T-helper 1 cell treated with Interleukin-12 subunit alpha and Interleukin-12 subunit beta and Interleukin-4 antibody, amounts not matched to agents 30 μg/mL and 1 μg/mL, for 36 hours (primary cell): ENCODE data around the gene GABRB1.

Source experiments
- H3K27ac Mint-ChIP-seq: one replicate; pipeline ENCODE4 v1.8.0; 2021; ENCODE audit warnings: mild to moderate bottlenecking, mixed read lengths
- H3K27me3 Mint-ChIP-seq: one replicate; pipeline ENCODE4 v1.8.0; 2021; ENCODE audit warnings: low read depth, mixed read lengths
- H3K36me3 Mint-ChIP-seq: one replicate; pipeline ENCODE4 v1.8.0; 2021; ENCODE audit warnings: low read depth, mixed read lengths
- H3K4me1 Mint-ChIP-seq: one replicate; pipeline ENCODE4 v1.8.0; 2021; ENCODE audit warnings: low read depth, mixed read lengths
- H3K4me3 Mint-ChIP-seq: one replicate; pipeline ENCODE4 v1.8.0; 2021; ENCODE audit warnings: mild to moderate bottlenecking, moderate library complexity, mixed read lengths
- H3K9me3 Mint-ChIP-seq: one replicate; pipeline ENCODE4 v1.8.0; 2021; ENCODE audit warnings: mixed read lengths

Gene GABRB1

GRCh38 chr4:47221721-47222120 is 190.4 kb downstream of the GABRB1 start:
- Mint-ChIP-seq H3K36me3 (no peaks in the 10 kb centered on the region), H3K9me3 (no peaks in the 10 kb centered on the region), H3K4me1 (no peaks in the 10 kb centered on the region), H3K27me3 (no peaks in the 10 kb centered on the region), H3K4me3 (no peak overlapping the region), H3K27ac (no peak overlapping the region)

- Mint-ChIP-seq H3K9me3 (no peaks in the 10 kb centered on the region), H3K4me3 (no peak overlapping the region), H3K36me3 (no peaks in the 10 kb centered on the region), H3K27me3 (no peaks in the 10 kb centered on the region), H3K27ac (no peak overlapping the region), H3K4me1 (no peaks in the 10 kb centered on the region)
These were observed 190.9 kb downstream of the GABRB1 start for GRCh38 chr4:47222276-47222675.

DNA sequence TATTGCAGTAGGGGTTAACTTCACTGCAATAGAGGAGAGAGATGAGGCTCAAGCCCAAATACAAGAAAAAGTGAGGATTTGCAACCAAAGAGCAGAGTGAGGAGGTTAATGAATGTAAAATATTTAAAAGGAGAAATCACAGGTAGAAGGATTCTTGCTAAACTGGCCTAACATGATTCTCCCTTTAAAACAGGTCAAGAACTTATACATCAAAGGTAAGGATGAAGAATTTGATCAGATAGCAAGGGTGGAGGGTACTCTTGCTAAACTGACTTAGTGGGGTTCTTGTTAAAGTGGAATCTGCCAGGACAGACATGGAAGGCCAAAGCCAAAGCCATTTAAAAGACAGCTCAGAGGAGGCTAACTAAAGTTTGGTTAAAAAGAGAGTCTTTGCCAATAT is 193.0 kb downstream of the GABRB1 start:
- H3K27me3 Mint-ChIP-seq: no peaks in the 10 kb centered on the region

GRCh38 chr4:47235721-47236120 is 204.4 kb downstream of the GABRB1 start:
- Mint-ChIP-seq H3K4me3 (no peak overlapping the region), H3K4me1 (no peaks in the 10 kb centered on the region), H3K27ac (no peak overlapping the region)

More for the DNA sequence above, 193.0 kb downstream of the GABRB1 start:
- no peak overlapping the region for H3K4me3 Mint-ChIP-seq
- no peak overlapping the region for H3K27ac Mint-ChIP-seq
- H3K4me1 Mint-ChIP-seq: no peaks in the 10 kb centered on the region
- H3K36me3 Mint-ChIP-seq: no peaks in the 10 kb centered on the region
- no peaks in the 10 kb centered on the region for H3K9me3 Mint-ChIP-seq

DNA sequence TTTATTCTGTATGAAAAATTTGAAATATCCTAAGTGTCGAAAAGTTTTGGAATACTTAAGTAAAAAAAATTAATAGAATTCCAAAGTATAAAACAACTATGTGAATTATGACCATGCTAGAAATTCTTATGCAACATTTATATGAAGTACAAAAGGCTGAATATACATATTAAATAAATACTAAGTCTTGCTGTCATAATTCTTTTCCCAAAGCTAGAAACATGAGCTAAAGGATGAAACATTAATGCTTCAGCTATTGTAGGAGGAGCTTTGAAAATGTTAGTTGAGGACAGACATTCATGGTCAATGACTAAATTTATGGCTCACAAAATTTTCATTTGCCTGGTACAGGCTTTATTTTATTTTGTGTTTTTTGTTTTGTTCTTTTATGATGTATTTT is 207.3 kb downstream of the GABRB1 start:
- Mint-ChIP-seq H3K27me3 (no peaks in the 10 kb centered on the region), H3K9me3 (no peaks in the 10 kb centered on the region), H3K36me3 (no peaks in the 10 kb centered on the region), H3K4me1 (no peaks in the 10 kb centered on the region), H3K27ac (no peak overlapping the region), H3K4me3 (no peak overlapping the region)

More at GRCh38 chr4:47235721-47236120, 204.4 kb downstream of the GABRB1 start:
- Mint-ChIP-seq H3K9me3 (no peaks in the 10 kb centered on the region), H3K36me3 (no peaks in the 10 kb centered on the region), H3K27me3 (no peaks in the 10 kb centered on the region)

GRCh38 chr4:47239649-47240048 is 208.3 kb downstream of the GABRB1 start:
- no peaks in the 10 kb centered on the region for H3K27me3 Mint-ChIP-seq
- H3K4me3 Mint-ChIP-seq: no peak overlapping the region
- H3K4me1 Mint-ChIP-seq: no peaks in the 10 kb centered on the region
- H3K36me3 Mint-ChIP-seq: no peaks in the 10 kb centered on the region
- no peak overlapping the region for H3K27ac Mint-ChIP-seq
- no peaks in the 10 kb centered on the region for H3K9me3 Mint-ChIP-seq

DNA sequence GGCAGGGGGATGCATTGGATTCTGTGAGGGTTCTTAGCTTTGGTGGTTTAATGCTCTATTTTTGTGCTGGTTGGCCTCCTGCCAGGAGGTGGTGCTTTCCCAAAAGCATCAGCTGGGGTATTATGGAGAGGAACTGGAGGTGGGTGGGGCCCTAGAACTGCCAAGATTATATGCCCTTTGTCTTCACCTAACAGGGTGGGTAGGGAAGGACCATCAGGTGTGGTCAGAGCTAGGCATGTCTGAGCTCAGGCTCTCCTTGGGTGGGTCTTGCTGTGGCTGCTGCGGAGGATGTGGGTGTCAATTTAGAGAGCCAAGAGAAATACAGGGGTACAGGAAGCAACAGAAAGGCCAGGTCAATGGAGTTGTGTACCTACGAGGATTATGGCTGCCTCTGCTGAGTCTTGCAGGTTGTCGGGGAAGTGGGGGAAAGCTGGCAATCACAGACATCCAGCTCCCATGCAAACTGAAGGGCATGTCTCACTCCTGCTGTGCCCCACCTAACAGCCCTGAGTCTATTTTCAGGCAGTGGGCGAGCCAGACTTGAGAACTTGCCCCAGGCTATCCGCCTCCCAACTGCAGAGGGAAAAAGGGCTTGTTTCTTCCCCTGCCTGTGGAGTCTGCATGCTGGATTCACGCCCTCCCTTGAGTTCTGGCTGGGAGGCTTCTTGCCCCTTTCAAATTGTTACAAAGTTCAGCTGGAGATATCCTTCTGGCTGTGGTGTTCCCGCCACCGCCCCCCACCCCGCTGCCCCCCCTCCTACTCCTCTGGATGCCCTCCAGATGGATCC is 220.2 kb downstream of the GABRB1 start:
- Mint-ChIP-seq H3K4me3 (no peak overlapping the region), H3K36me3 (no peaks in the 10 kb centered on the region), H3K4me1 (no peaks in the 10 kb centered on the region), H3K9me3 (no peaks in the 10 kb centered on the region), H3K27me3 (peaks cover 4% of the 10 kb centered on the region), H3K27ac (no peak overlapping the region)

- Mint-ChIP-seq H3K36me3 (no peaks in the 10 kb centered on the region), H3K27me3 (no peaks in the 10 kb centered on the region), H3K9me3 (no peaks in the 10 kb centered on the region), H3K4me1 (no peaks in the 10 kb centered on the region), H3K4me3 (no peak overlapping the region), H3K27ac (no peak overlapping the region)
These were observed 232.4 kb downstream of the GABRB1 start for GRCh38 chr4:47263721-47264120.

- H3K27me3 Mint-ChIP-seq: no peaks in the 10 kb centered on the region
- H3K4me3 Mint-ChIP-seq: no peak overlapping the region
- H3K27ac Mint-ChIP-seq: no peak overlapping the region
- H3K4me1 Mint-ChIP-seq: no peaks in the 10 kb centered on the region
- H3K36me3 Mint-ChIP-seq: no peaks in the 10 kb centered on the region
- H3K9me3 Mint-ChIP-seq: no peaks in the 10 kb centered on the region
These were observed 239.0 kb downstream of the GABRB1 start for GRCh38 chr4:47270201-47270888.

GRCh38 chr4:47271291-47271690 is 239.9 kb downstream of the GABRB1 start:
- H3K27me3 Mint-ChIP-seq: no peaks in the 10 kb centered on the region
- no peaks in the 10 kb centered on the region for H3K9me3 Mint-ChIP-seq
- no peaks in the 10 kb centered on the region for H3K4me1 Mint-ChIP-seq
- H3K27ac Mint-ChIP-seq: no peak overlapping the region
- H3K36me3 Mint-ChIP-seq: no peaks in the 10 kb centered on the region
- no peak overlapping the region for H3K4me3 Mint-ChIP-seq

- Mint-ChIP-seq H3K27ac (no peak overlapping the region), H3K4me1 (no peaks in the 10 kb centered on the region), H3K4me3 (no peak overlapping the region), H3K9me3 (no peaks in the 10 kb centered on the region), H3K27me3 (no peaks in the 10 kb centered on the region), H3K36me3 (no peaks in the 10 kb centered on the region)
These were observed 243.5 kb downstream of the GABRB1 start for GRCh38 chr4:47274901-47275300.

- H3K27ac Mint-ChIP-seq: no peak overlapping the region
- no peaks in the 10 kb centered on the region for H3K9me3 Mint-ChIP-seq
- H3K4me1 Mint-ChIP-seq: no peaks in the 10 kb centered on the region
- no peak overlapping the region for H3K4me3 Mint-ChIP-seq
- H3K27me3 Mint-ChIP-seq: no peaks in the 10 kb centered on the region
- H3K36me3 Mint-ChIP-seq: no peaks in the 10 kb centered on the region
These were observed 244.2 kb downstream of the GABRB1 start for GRCh38 chr4:47275595-47275994.

GRCh38 chr4:47278631-47279030 is 247.3 kb downstream of the GABRB1 start:
- Mint-ChIP-seq H3K4me1 (no peaks in the 10 kb centered on the region), H3K36me3 (no peaks in the 10 kb centered on the region), H3K9me3 (no peaks in the 10 kb centered on the region), H3K4me3 (no peak overlapping the region), H3K27me3 (no peaks in the 10 kb centered on the region), H3K27ac (no peak overlapping the region)

DNA sequence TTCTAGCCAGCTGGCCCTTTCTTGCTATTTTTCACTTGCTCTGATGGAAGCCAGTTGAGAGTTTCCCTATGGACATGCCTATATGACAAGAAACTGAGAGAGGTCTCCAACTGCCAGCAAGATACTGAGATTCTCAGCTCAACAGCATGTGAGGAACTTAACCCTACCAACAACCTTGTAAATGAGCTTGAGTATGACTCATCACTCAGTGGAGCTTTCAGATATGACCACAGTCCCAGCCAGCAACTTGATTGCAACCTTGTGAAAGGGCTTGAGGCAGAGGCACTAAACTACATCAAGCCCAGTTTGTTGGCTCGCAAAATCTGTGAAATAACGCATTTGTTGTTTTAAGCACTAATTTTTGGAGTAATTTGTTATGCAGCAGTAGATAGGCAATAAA is 256.4 kb downstream of the GABRB1 start:
- Mint-ChIP-seq H3K9me3 (no peaks in the 10 kb centered on the region), H3K27me3 (no peaks in the 10 kb centered on the region), H3K4me3 (no peak overlapping the region), H3K27ac (no peak overlapping the region), H3K36me3 (no peaks in the 10 kb centered on the region), H3K4me1 (no peaks in the 10 kb centered on the region)

GRCh38 chr4:47289805-47290204 is 258.4 kb downstream of the GABRB1 start:
- Mint-ChIP-seq H3K9me3 (no peaks in the 10 kb centered on the region), H3K36me3 (no peaks in the 10 kb centered on the region), H3K27me3 (no peaks in the 10 kb centered on the region), H3K4me3 (no peak overlapping the region), H3K27ac (no peak overlapping the region), H3K4me1 (no peaks in the 10 kb centered on the region)
